ELF-1 (cell line): ENCODE results near the gene GUCD1.
"Not testable (repeated sequence)": the region's sequence is repeated elsewhere in the genome, so short reads cannot be mapped to it uniquely, and the experiment has no call there.

Experiments
- DNase-seq: peaks from one replicate; pipeline ENCODE4 v3.0.0-alpha.2; 2016; ENCODE audit warnings: low read depth, low spot score

The GUCD1 gene

DNA sequence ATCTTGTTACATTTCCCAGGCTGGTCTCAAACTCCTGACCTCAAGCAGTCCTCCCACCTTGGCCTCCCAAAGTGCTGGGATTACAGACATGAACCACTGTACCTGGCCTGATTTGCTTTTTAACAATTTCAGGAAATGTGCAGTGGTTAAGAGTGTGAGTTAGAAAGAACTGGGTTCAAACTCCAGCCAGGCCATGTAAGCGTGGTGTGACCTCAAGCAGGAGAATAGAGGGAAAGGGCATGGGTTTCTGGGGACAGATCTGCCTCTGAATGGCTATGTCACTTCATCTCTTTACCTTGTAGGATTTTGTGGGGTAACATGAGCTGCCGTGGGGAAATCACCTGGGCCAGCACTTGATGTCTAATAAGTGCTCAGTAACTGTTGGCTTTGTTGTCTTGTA, 10.1 kb upstream of the GUCD1 start:
- no peak for DNase-seq

DNA sequence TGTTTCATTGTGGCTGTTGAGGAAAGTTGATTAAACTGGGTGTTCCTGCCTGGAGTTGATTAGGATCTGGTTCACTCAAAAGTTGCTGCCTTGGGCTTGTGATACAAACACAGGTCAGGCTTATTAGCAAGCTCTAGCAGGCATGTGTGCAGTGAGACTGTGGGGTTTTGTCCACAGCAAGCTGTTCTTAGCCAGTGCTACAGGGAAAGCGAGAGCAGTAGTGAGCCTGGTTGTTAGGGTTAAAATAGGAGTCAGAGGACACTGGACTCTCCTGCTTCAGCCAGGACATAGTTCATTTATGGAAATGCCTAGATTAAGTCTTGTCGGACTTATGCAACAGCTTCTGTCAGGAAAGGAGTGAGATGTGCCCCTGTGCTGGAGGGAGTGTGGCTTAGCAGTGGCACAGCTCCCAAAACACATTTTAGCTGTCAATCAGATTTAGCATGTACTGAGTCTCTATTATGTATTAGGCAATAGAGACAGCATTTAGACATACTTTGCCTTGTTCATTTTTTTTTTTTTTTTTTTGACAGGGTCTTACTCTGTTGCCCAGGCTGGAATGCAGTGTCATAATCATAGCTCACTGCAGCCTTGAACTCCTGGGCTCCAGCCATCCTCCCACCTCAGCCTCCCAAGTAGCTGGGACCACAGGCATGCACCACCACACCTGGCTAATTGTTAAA, 9.6 kb upstream of the GUCD1 start:
- DNase-seq: no peak

GRCh38 chr22:24563246-24563645, 8.3 kb upstream of the GUCD1 start:
- DNase-seq: no peak

DNA sequence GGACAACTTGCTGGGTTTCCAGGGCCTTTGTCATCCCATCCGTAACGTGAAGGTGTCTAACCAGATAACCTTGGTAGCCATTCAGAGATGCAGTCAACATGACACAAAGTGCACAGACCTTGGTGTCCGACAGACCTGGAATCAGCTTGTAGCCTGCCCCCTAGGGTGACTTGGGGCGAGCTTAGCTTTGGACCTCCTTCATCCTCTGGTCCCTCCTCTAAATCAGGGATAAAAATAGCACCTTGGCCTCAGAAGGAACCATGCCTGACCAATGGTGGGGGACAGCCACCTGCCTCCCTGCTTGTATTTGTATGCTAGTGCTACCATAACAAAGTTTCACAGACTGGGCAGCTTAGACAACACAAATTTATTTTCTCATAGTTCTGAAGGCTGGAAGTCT, 4.5 kb upstream of the GUCD1 start:
- DNase-seq: no peak

GRCh38 chr22:24555165-24556039, 464 bp upstream of the GUCD1 start, which contains the start of gene SNRPD3:
Gene SNRPD3 (plus strand): TSS chr22:24555999. CDS start chr22:24557675, 1,676 bp downstream.
- peak; percentile 99 for DNase-seq

DNA sequence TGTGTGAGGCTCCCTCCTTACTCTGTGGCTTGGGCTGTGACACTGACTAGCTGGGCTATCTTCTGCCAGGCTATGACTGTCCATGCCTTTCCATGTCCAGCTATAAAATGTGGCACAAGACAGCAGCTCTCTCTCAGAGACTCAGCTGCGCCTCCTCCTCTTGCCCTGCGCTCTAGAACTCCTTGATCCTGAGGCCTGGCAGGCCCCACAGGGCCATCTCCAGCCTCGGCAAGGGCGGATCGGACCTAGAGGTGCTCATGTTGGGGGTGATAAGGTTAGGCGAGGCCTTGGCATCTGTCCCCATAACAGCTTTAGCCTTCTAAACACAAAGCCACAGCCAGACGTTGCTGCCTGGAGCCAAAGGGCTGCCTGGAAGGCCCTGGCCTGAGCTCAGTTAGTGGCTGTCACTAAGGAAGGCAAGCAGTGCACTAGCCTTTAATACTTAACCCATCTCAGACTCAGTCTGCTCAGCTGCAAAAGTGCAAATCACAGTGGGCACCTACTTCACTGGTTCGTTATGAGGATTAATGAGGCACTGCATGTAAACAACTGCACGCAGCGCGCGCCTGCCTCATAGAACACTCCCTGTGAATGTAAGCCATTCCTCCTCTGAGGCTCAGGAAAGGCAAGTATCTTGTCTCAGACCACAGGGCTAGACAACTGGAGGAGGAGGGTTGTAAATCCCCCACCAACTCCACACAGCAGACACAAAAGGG, 1.2 kb downstream of the GUCD1 start:
- DNase-seq: no peak

GRCh38 chr22:24552503-24553286, 2.2 kb downstream of the GUCD1 start:
- DNase-seq: not testable (repeated sequence)

DNA sequence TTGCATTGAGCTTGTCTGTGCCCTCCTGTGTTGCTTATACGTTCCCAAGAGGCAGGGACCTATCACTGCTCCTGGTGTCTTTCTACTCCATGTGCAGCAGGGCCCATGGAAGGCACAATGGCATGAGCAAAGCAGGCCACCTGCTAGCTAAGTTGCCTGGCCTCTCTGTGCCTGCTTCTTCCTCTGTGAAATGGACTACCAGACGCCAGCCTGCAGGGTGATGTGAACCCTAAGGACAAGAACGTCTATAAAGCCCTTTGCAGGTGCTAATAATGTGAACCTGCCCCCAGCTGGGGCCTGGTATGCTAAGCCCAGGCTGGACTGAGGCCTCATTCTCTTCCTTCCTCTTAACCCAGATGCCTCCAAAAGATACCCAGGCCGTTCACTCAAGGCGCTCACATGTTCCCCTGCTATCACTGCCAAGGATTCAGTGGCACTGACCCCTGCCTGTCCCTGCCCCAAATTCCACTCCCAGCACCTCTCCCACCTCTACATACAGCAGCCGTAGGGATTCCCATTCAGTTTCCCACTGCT, 4.0 kb downstream of the GUCD1 start:
- no peak for DNase-seq

DNA sequence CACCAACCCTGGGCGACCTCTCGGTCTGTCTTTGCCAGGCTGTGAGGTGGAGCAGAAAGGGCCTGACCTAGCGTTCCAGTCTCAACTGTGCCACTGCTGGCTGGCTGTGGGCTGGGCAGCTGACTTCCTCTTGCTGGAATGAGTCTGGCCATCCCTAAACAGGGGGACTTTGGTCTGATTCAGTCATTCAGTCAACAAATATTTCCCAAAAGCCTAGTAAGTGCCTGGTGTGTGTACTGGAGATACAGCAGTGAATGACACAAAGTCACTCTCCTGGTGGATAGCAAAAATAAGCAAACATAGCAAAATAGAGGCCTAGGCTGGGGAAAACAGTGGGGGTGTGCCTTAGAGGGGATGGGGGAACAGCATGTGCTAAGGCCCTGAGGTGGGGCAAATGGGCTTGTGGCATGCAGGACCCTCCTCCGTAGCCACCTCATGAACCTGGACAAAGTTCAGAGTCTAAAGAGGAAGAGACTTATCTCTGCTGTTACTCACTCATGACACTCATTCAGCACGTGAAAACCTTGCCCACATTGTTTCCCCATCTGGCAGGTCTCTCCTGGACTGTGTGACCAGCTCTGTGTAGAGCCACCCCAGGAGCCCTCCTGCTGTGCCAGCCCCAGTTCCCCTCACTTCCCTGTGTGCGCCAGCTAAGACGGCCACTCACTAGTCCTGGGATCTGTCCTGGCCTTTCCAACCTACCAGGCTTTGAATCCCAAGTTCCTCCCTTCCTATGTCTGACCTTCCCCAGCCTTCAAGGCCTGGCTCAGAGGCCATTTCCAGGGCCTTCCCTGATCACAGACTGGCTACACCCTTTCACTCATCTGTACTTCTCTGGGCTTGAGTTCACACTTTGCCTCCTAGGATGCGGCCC, 4.7 kb downstream of the GUCD1 start:
- no peak for DNase-seq

DNA sequence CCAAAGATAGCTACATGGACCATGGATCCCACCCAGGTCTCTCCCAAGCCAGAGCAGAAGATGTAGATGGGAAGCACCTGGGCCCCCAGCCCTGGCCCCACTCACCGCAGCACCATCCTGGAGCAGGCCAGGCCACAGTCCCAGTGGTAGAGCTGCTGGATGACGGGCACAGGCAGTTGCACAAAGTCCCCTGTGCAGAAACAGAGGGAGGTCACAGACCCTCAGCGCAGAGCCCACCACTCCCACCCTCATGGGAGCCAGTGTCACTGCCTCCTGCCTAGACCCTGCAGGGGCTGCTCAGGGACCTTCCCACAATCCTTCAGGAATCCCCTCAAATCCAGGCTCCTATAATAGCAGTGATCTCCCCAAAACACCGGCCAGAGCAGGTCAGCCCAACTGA, 6.1 kb downstream of the GUCD1 start:
- DNase-seq: no peak

DNA sequence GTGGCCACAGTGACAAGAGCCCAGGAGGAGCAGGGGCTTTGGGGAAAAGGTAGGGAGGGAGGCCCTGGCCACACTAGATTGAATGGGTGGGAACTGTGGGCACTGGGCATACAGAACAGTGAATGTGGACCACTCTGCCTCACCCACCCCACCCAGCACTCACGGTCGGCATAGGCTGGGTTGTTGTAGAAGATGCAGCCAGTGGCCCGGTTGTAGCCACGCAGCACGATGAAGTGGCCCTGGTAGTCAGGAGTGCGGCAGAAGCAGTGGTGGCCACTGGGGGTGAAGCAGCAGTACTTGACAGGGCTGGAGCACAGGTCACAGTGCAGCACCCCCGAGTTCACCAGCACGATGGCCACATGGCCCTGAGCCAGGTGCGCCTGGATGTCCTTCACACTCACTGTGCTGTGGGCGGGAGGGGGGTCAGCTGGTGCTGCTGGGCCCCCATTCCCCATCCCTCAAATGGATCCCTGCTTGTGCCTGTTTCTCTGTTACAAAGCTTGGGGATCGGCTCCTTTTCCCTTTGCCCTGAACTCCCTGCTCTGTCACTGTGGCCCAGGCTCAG, 11.2 kb downstream of the GUCD1 start:
- no peak for DNase-seq

- no peak for DNase-seq
Observed at GRCh38 chr22:24543185-24543601, 11.7 kb downstream of the GUCD1 start.

DNA sequence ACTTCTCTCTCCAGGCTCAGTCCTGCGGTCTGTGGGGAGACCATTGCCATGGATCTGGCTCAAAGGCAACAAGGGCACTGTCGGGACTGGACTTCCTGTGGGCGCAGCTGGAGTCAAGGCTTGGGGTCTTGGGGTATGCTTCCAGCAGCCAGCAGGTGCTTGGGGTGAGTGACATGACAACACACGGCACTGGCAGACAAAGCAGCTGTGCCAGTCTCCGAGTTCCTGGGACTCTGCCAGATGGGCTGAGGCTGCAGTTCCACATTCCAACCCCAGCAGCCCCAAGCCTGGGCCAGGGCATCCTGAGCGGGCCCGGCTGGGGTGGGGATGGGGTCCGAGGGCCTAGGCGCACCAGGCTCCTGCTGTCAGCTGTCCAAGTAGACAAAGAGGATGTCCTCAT, 12.3 kb downstream of the GUCD1 start:
- no peak for DNase-seq

- no peak for DNase-seq
Observed at GRCh38 chr22:24541681-24542515, 13.0 kb downstream of the GUCD1 start.

GRCh38 chr22:24540470-24540869, 14.5 kb downstream of the GUCD1 start:
- no peak for DNase-seq

- no peak for DNase-seq
Observed at GRCh38 chr22:24536089-24536488, 18.8 kb downstream of the GUCD1 start.

DNA sequence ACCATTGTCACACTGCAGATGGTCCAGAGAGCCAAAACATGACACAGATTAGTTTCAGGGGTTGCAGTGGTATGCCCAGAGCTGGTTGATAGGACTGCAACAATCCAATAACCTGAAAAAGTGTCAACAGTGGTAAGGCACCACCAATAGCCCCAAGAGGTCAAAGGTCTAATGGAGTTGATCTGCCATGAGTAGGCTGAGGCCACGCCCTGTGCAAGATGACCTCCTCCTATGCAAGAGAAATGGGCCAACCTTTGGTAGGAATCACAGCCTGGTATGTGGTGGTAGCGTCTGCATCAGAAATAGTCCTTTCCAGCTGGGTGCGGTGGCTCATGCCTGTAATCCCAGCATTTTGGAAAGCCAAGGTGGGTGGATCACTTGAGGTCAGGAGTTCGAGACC, 19.6 kb downstream of the GUCD1 start:
- no peak for DNase-seq

- DNase-seq: no peak
Observed at GRCh38 chr22:24532075-24532474, 22.9 kb downstream of the GUCD1 start.

- not testable (repeated sequence) for DNase-seq
Observed at GRCh38 chr22:24530968-24531367, 24.0 kb downstream of the GUCD1 start.
